ENCODE results near the gene MBD5.
A peak's percentile ranks its signal among the peaks of the same experiment; 100 is the strongest.

The MBD5 gene

GRCh38 chr2:148306027-148306426 is 285.1 kb downstream of the MBD5 start:
- DNase-seq, result no peak

GRCh38 chr2:148317598-148317997 is 296.7 kb downstream of the MBD5 start:
- no peak for DNase-seq

GRCh38 chr2:148338541-148338940 is 317.6 kb downstream of the MBD5 start:
- DNase-seq, result no peak

- no peak for DNase-seq
Measured at GRCh38 chr2:148342086-148342485, 321.2 kb downstream of the MBD5 start.

- DNase-seq, result no peak
Measured at GRCh38 chr2:148350199-148350598, 329.3 kb downstream of the MBD5 start.

- DNase-seq, result no peak
Measured at GRCh38 chr2:148351437-148352143, 330.7 kb downstream of the MBD5 start.

- no peak for DNase-seq
Measured at GRCh38 chr2:148358375-148358774, 337.5 kb downstream of the MBD5 start.

GRCh38 chr2:148360662-148361061 is 339.8 kb downstream of the MBD5 start:
- DNase-seq, result no peak

- no peak for DNase-seq
Measured at GRCh38 chr2:148362144-148362796, 341.4 kb downstream of the MBD5 start.

GRCh38 chr2:148375214-148375613 is 354.3 kb downstream of the MBD5 start:
- DNase-seq, result no peak

GRCh38 chr2:148391324-148391723 is 370.4 kb downstream of the MBD5 start:
- no peak for DNase-seq

- DNase-seq, result no peak
Measured at GRCh38 chr2:148402786-148403185, 381.9 kb downstream of the MBD5 start.

- no peak for DNase-seq
Measured at GRCh38 chr2:148410899-148411298, 390.0 kb downstream of the MBD5 start.

- DNase-seq, result no peak
Measured at GRCh38 chr2:148416248-148416647, 395.4 kb downstream of the MBD5 start.

GRCh38 chr2:148430101-148430500 is 409.2 kb downstream of the MBD5 start:
- DNase-seq, result no peak

- no peak for DNase-seq
Measured at GRCh38 chr2:148447877-148448276, 427.0 kb downstream of the MBD5 start.

- no peak for DNase-seq
Measured at GRCh38 chr2:148450531-148450930, 429.6 kb downstream of the MBD5 start.

- no peak for DNase-seq
Measured at GRCh38 chr2:148451046-148451445, 430.2 kb downstream of the MBD5 start.

GRCh38 chr2:148455791-148456190 is 434.9 kb downstream of the MBD5 start:
- DNase-seq, result no peak

- DNase-seq, result no peak
Measured at GRCh38 chr2:148458171-148458570, 437.3 kb downstream of the MBD5 start.

GRCh38 chr2:148459377-148459778 is 438.5 kb downstream of the MBD5 start:
- DNase-seq, result no peak

- no peak for DNase-seq
Measured at GRCh38 chr2:148461876-148462275, 441.0 kb downstream of the MBD5 start.

GRCh38 chr2:148475626-148476025 is 454.7 kb downstream of the MBD5 start:
- DNase-seq, result no peak

GRCh38 chr2:148479398-148479797 is 458.5 kb downstream of the MBD5 start:
- no peak for DNase-seq

- peak; percentile 76 for DNase-seq
Measured at GRCh38 chr2:148483665-148484064, 462.8 kb downstream of the MBD5 start.

All from NCI-H524 treated with DMSO at 0.1 percent for 48 hours (cell line).